Motor neuron (in vitro differentiated cells): ENCODE measurements around the gene LIPC. TPM values are rescaled to one million over a fixed set of nuclear protein-coding genes. Genes with fewer than 3 reads are reported as not detected.

Experiments used
- ATAC-seq, 8 experiments: fragments of 200-7000 bp; cut with Tn5 transposase; replicated peaks in 6 of 8; 2 replicates each; pipeline ENCODE4 v1.8.0; 2021; ENCODE audit warnings: mild to moderate bottlenecking in 8 of 8, moderate library complexity in 8 of 8
- H3K27ac ChIP-seq, 2 donors: fragments of 250-450 bp; sonication (Bioruptor Pico); 2 replicates each; pipeline ENCODE4 v1.9.0; 2021; ENCODE audit warnings: antibody characterized with exemption in 2 of 2, mild to moderate bottlenecking in 2 of 2, moderate library complexity in 1 of 2
- H3K4me1 ChIP-seq, 2 donors: fragments of 250-450 bp; sonication (Bioruptor Pico); replicated peaks in 1 of 2; 2 replicates each; pipeline ENCODE4 v1.6.1; 2021; ENCODE audit warnings: antibody characterized with exemption in 2 of 2, mild to moderate bottlenecking in 2 of 2, moderate library complexity in 1 of 2
- H3K4me3 ChIP-seq, 5 donors: fragments of 250-450 bp; sonication (Bioruptor Pico); 2 replicates each; pipeline ENCODE4 v1.9.0; 2021; ENCODE audit warnings: antibody characterized with exemption in 5 of 5, mild to moderate bottlenecking in 5 of 5, moderate library complexity in 4 of 5
- WGBS, 10 experiments: fragments of 450-650 bp; shearing (Covaris generic); methylation state at CpG; one replicate each; pipeline ENCODE4 v1.0.0; 2022; 5-methylcytosine and 5-hydroxymethylcytosine counted together
- in situ Hi-C, 9 experiments: fragments of 400-800 bp; cut with MboI; loops; one replicate each; pipeline ENCODE4 v1.15.0; 2021; ENCODE audit warnings: low sequenced_read_pairs in 9 of 9, low pct_unique_long_range_greater_than_20kb in 2 of 9; ENCODE audit not compliant: unreplicated experiment in 9 of 9
- total RNA-seq, 8 experiments: library from RNA; unstranded; fragments of 300-600 nt; gene quantifications; 2 replicates each; pipeline versions ENCODE4 v1.2.3 to v1.2.4, GENCODE V29; 2022

The LIPC gene
- total RNA-seq, 8 experiments from 2014 or later = 0.14 to 5.0 (median 0.47) TPM; not detected in 5

DNA sequence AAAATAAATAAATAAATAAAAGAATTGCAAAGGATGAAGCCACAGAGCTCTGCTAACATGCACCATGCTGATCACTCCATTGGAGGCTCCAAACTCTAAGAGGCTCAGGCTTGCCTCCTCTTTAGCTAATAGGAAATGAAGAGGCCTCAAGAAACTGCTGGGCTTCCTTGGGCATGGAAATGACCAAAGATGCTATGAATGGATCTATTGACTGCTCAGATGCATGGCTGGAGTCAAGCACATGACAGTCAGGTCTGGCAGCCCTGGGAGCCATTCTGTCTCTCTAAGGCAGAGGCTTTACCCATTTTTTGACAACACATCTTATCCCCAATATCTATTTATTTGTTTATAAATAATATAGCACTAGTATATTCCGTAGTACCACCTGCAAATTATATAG, 5.3 kb upstream of the LIPC start:
- no peak for ATAC-seq
- H3K4me3 ChIP-seq = no peak overlapping the region
- in situ Hi-C loops = no loop called here
- WGBS, 10 experiments = 50 to 100% (median 86%) methylated on average over 1 of the region's 1 CpG; no CpG with 5 or more reads in 5 of the 10 experiments
- no peaks in the 10 kb centered on the region for H3K4me1 ChIP-seq
- no peak overlapping the region for H3K27ac ChIP-seq

DNA sequence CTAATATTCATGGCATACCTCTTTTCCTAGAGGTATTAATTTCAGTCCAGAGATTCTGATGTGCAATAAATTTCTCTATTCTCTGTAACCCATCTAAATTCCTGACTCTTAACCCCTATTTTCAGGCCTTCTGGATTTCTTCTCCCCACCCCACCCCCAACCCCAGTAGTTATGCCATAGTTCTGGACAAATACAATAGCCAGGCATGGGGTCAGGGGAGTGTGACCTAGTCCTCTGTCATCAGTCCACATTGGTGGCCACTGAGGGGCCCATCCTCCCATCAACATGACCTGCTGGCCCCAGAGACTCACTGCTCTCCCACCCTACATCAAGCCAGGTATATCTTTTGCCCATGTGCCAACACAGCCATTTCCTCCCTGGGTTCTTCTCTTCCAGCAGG, 3.8 kb upstream of the LIPC start:
- H3K27ac ChIP-seq = no peak overlapping the region
- no peak overlapping the region for H3K4me3 ChIP-seq
- no peak for ATAC-seq
- peaks cover 5 to 6% of the 10 kb centered on the region in 2 donors for H3K4me1 ChIP-seq
- in situ Hi-C loops = no loop called here

DNA sequence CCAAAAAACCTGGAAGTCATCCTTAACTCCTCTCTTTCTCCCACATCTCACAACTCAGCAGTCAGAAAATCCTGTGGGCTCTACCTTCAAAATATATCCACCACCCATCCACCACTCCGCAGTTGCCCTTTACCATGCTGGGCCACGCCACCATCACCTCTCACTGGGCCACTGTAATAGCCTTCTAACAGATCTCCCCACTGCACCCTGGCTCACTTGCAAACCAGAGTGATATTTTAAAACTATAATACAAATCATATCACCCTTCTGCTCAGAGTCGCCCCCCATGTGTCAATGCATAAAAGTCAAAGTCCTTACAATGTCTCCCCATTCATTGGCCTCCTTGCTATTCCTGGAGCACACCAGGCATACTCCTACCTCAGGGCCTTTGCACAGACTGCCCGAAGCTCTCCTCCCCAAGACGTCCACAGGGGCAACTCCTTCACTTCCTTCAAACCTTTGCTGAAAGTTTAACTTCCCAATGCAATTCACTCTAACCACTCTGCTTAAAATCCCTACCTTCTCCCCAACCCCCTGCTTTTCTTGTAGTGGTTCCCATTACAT, 1.5 kb upstream of the LIPC start:
- in situ Hi-C loops = no loop called here
- H3K4me3 ChIP-seq = no peak overlapping the region
- 66 to 100% (median 100%) methylated on average over 1 to 4 of the region's 5 CpGs; no CpG with 5 or more reads in 2 of the 10 experiments for WGBS, 10 experiments
- H3K27ac ChIP-seq = no peak overlapping the region
- ATAC-seq = no peak
- H3K4me1 ChIP-seq = peaks cover 5 to 6% of the 10 kb centered on the region in 2 donors

DNA sequence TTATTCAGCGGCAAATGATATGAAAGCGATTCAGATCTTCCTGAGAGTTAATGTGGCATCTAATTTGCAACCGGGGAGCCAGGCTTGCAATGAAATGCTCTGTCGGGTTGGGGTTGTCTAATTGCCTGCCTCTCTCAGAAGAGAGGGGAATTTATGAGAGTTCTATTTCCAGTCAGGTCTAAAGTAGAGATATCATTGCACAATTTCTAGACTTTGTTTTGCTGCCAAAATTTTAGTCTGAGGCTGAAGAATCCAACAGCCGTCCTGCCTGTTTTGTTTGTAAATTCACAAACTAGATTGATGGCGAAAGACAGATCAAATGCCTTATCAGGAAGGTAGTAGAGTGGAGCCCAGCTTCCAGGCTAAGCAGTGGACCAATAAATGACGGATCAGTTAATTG, 610 bp downstream of the LIPC start:
- ATAC-seq = no peak
- no peak overlapping the region for H3K4me3 ChIP-seq
- peaks cover 5 to 6% of the 10 kb centered on the region in 2 donors for H3K4me1 ChIP-seq
- in situ Hi-C loops = no loop called here
- H3K27ac ChIP-seq = no peak overlapping the region
- WGBS, 10 experiments = 7 to 100% (median 73%) methylated on average over 1 to 7 of the region's 7 CpGs

GRCh38 chr15:58433597-58434333, 2.0 kb downstream of the LIPC start:
- peaks cover 5 to 6% of the 10 kb centered on the region in 2 donors for H3K4me1 ChIP-seq
- no peak overlapping the region for H3K27ac ChIP-seq
- H3K4me3 ChIP-seq = no peak overlapping the region
- peak in 2 of 8 experiments; percentile 12 to 18 for ATAC-seq
- 0 to 100% (median 60%) methylated on average over 1 to 3 of the region's 4 CpGs; no CpG with 5 or more reads in 2 of the 10 experiments for WGBS, 10 experiments
- in situ Hi-C loops = no loop called here

DNA sequence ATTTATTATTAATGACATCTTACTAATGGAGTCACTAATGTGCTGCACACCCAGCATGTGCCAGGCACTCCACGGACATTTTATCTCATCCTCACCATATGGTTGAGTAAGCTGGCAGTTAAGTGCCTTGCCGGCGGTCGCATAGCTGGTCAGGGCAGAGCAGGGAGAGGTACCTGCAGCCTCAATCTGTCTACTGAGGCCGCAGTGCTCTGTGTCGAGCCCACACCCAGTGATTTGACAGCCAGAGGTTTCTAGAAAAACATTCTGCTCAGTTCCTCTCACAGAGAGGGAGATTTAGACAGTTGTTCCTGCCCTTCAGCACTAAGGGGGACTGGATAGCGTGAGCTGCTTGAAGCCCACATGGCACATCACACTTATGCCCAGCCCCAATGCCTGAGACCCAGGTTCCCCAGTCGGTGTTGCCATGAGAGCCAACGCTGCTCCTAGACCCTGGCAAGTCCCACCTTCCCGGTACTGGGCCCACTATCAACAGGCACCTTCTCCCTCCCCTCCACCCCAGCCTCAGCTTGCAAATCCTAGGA, 2.6 kb downstream of the LIPC start:
- H3K27ac ChIP-seq = no peak overlapping the region
- WGBS, 10 experiments = 68 to 100% (median 91%) methylated on average over 1 to 7 of the region's 10 CpGs; no CpG with 5 or more reads in 4 of the 10 experiments
- H3K4me1 ChIP-seq = peaks cover 5 to 6% of the 10 kb centered on the region in 2 donors
- in situ Hi-C loops = no loop called here
- ATAC-seq = no peak
- H3K4me3 ChIP-seq = no peak overlapping the region

DNA sequence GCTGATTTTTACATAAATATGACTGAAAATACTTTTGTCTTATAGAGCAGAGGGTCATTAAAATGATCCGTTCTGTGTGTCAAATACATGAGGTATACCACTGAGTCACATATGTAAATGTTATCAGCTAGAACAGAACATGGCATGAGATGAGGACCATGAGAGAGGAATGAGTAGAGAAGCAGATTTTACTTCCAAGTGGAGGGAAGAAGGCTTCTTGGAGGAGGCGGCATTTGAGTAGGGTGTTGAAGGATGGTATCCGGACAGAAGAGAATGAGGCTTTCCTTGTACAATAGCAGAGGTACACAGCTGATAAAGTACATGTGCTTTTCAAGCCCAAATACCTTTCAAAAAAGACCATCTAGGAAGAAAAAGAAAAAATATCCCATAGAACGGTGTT, 4.8 kb downstream of the LIPC start:
- Histone ChIP-seq H3K27ac (no peak overlapping the region), H3K4me3 (no peak overlapping the region), H3K4me1 (peaks cover 5 to 6% of the 10 kb centered on the region in 2 donors)
- no peak for ATAC-seq
- WGBS, 10 experiments = 0 to 93% (median 81%) methylated on average over 1 to 4 of the region's 4 CpGs
- in situ Hi-C loops = no loop called here

DNA sequence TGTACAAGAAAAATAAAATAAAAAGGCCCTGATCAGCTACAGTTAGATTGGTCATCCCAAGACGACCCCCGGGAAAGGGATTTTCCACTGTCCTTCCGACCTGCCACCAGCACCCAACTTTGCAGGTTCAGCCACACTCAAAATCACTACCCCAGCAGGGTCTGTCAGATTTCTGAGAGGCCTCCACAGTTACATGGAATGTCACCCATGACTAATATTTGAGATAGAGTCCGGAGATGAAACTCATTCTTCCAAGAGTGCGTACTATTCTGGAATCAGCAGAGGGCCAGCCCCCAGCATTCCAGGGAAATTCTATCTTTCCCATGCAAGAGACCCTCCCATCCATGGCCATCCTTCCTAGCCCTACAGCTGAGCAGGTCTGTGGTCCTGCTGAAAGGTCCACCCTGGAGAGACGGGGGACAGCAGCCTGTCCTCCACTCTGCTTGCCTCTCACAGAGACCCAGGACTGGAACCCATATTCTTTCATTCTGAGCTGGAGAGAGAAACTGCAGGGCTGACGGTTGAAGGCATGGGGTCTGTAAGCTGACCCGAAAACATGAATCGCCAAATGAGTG, 5.8 kb downstream of the LIPC start:
- Histone ChIP-seq H3K4me3 (no peak overlapping the region), H3K27ac (no peak overlapping the region), H3K4me1 (peaks cover 3 to 5% of the 10 kb centered on the region in 2 donors)
- in situ Hi-C loops = no loop called here
- 67 to 100% (median 96%) methylated on average over 2 to 8 of the region's 9 CpGs; no CpG with 5 or more reads in 1 of the 10 experiments for WGBS, 10 experiments
- no peak for ATAC-seq

- Histone ChIP-seq H3K4me1 (peaks cover 3 to 5% of the 10 kb centered on the region in 2 donors), H3K27ac (no peak overlapping the region), H3K4me3 (no peak overlapping the region)
- in situ Hi-C loops = no loop called here
- ATAC-seq = no peak
- 83 to 100% (median 94%) methylated on average over 1 to 7 of the region's 9 CpGs; no CpG with 5 or more reads in 5 of the 10 experiments for WGBS, 10 experiments
These were observed 6.3 kb downstream of the LIPC start for GRCh38 chr15:58438111-58438510.

DNA sequence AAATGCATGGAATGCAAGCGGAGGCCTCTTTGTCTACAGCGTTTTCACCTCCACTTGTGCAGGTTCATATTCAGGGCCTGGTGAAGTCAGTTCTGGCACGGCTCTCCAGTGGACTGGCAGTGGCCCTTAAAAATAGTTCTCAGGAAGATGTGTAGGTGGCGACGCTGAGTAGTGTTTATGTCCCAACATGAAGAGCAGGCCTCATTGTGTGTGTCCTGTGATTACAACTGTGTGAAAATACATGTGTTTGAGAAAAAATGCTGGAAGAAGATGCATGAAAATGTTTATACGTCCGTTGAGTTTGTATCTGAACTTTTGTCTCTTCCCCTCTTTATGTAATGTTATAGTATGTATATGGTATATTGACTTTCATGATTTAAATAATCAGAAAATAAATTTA, 7.2 kb downstream of the LIPC start:
- in situ Hi-C loops = no loop called here
- peak in 4 of 8 experiments; percentile 35 to 79 (median 69) for ATAC-seq
- 80 to 95% (median 90%) methylated on average over 1 to 5 of the region's 7 CpGs; no CpG with 5 or more reads in 3 of the 10 experiments for WGBS, 10 experiments
- Histone ChIP-seq H3K4me1 (peaks cover 3 to 5% of the 10 kb centered on the region in 2 donors), H3K4me3 (no peak overlapping the region), H3K27ac (no peak overlapping the region)

DNA sequence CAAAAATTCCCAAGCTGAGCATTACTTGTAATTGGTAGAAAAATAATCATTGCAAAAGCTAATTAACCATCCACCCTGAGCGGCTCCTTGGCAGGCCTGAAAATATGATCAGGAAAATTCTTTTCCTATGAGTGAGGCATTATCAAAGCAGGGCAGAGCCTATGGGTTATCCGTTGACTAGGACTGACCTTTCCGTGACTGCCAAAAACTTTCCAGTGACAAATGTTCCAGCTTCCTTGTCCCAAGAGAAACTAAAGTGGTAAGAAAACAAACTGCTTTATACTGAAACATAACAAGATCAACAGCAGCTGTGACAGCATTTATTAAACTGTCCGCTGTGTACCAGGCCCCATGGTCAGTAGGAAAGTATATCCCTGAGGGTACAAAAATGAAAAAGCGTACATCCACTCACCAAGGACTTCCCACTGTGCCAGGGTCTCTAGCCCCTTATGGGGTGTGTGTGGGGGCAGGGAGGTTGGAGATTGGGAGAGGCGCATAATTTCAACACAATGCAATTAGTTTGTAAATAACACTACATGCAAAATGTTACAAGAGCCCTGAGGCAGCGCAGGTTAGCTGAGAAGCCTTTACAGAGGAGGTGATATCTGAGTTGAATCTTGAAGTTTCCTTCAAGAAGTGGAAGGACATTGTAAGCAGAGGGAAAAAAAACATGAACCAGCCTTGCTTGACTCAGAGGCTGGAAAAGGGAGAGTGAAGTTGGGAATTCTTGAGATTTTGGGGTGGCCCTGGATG, 8.5 kb downstream of the LIPC start:
- Histone ChIP-seq H3K4me1 (peaks cover 3 to 5% of the 10 kb centered on the region in 2 donors), H3K27ac (no peak overlapping the region), H3K4me3 (no peak overlapping the region)
- in situ Hi-C loops = no loop called here
- peak in 3 of 8 experiments; percentile 24 to 33 (median 29) for ATAC-seq
- WGBS, 10 experiments = 0 to 88% (median 72%) methylated on average over 1 to 7 of the region's 7 CpGs; no CpG with 5 or more reads in 1 of the 10 experiments

GRCh38 chr15:58440922-58441321, 9.1 kb downstream of the LIPC start:
- no peak overlapping the region for H3K27ac ChIP-seq
- WGBS, 10 experiments = 25 to 100% (median 75%) methylated on average over 1 of the region's 1 CpG; no CpG with 5 or more reads in 7 of the 10 experiments

More at GRCh38 chr15:58440922-58441321, 9.1 kb downstream of the LIPC start:
- ATAC-seq = peak in 1 of 8 experiments; percentile 10
- in situ Hi-C loops = no loop called here
- Histone ChIP-seq H3K4me3 (no peak overlapping the region), H3K4me1 (peaks cover 3 to 5% of the 10 kb centered on the region in 2 donors)
